GM13977 (cell line): Measurements from ENCODE around the gene ZNF292.
"Not testable (repeated sequence)": the region's sequence is repeated elsewhere in the genome, so short reads cannot be mapped to it uniquely, and the experiment has no call there.

Source experiments
- DNase-seq: peaks from one replicate; pipeline ENCODE4 v3.0.0; 2012; ENCODE audit warnings: low spot score
- in situ Hi-C: fragments of 300-500 bp; cut with MboI; formaldehyde crosslinking; loops from one replicate; pipeline ENCODE4 v1.12.0; 2022; ENCODE audit warnings: low sequenced_read_pairs, low pct_unique_long_range_greater_than_20kb, mixed read lengths, inconsistent platforms; ENCODE audit not compliant: unreplicated experiment
- TF ChIP-seq, protein P1 (sequence below): IDR thresholded peaks from 2 replicates; pipeline ENCODE4 v1.5.1; 2012; ENCODE audit warnings: mild to moderate bottlenecking, control low read depth; ENCODE audit not compliant: insufficient read depth; ENCODE audit errors: extremely low read depth, missing control alignments

The ZNF292 gene

DNA sequence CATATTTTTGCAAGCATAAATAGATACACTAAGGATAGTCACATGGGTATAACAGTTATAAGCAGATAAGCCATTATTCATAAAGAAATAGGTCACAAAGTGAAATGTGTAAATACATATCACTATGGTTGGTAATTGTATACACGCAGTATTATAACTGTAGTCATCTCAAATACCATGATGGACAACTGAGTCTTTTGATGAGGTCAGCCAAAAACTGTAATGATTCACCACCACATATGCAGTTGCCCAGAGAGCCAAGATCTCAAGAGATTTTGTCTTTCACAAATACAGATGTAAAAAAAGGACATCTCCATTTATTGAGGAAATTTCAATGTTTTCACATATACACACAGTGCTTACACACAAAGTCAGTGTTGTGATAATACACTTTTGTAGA is 28.3 kb downstream of the ZNF292 start:
- TF ChIP-seq, protein P1, sequence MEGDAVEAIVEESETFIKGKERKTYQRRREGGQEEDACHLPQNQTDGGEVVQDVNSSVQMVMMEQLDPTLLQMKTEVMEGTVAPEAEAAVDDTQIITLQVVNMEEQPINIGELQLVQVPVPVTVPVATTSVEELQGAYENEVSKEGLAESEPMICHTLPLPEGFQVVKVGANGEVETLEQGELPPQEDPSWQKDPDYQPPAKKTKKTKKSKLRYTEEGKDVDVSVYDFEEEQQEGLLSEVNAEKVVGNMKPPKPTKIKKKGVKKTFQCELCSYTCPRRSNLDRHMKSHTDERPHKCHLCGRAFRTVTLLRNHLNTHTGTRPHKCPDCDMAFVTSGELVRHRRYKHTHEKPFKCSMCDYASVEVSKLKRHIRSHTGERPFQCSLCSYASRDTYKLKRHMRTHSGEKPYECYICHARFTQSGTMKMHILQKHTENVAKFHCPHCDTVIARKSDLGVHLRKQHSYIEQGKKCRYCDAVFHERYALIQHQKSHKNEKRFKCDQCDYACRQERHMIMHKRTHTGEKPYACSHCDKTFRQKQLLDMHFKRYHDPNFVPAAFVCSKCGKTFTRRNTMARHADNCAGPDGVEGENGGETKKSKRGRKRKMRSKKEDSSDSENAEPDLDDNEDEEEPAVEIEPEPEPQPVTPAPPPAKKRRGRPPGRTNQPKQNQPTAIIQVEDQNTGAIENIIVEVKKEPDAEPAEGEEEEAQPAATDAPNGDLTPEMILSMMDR = no peak
- in situ Hi-C loops = no loop called here
- no peak for DNase-seq

DNA sequence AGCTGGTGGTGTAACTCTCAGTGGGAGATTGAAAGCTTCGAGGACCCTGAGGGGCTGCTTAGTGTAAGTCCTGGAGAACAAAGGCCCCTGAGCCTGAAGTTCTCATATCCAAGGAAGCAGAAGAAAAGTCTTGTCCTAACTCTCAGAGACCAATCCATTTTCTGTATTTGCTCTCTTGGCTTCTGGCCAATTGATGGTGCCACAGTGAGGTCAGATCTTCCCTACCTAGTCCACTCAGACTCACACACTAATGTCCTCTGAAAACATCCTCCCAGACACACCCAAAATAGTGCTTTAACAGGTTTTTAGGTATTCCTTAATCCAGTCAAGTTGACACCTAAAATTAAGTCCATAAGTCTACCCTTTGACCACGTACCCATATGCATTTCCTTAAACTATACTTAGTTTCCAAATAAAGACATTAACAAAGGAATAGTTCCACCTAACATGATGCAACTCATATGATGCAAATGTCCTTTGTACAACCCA is 29.4 kb downstream of the ZNF292 start:
- TF ChIP-seq, protein P1 = no peak
- in situ Hi-C loops = no loop called here
- no peak for DNase-seq

DNA sequence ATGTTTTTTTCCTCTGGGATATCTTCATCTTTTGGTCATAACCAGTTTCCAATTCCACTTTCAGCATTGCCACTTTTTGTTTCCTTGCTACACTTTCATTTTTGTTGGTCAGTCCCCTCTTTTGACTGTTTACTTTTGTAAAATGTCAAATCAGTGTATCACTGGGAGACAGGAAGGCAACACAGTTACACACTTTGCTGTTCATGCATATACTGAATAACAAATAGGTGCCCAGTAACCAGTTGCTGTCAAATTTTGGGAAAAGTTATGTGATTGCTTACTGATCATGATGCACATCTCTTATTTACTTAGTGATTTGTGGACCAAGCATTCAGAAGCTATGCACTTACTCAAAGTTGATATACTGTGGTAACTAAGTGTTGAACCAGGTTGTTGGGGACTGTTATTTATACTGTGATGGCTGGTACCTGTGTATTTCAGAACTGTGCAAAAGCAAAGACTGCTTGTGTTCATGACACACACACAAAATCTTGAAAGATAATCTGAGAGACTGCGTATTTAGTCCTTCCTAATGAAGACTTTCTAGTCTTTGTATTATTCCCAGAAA is 41.0 kb downstream of the ZNF292 start:
- TF ChIP-seq, protein P1 = no peak
- in situ Hi-C loops = no loop called here
- no peak for DNase-seq

DNA sequence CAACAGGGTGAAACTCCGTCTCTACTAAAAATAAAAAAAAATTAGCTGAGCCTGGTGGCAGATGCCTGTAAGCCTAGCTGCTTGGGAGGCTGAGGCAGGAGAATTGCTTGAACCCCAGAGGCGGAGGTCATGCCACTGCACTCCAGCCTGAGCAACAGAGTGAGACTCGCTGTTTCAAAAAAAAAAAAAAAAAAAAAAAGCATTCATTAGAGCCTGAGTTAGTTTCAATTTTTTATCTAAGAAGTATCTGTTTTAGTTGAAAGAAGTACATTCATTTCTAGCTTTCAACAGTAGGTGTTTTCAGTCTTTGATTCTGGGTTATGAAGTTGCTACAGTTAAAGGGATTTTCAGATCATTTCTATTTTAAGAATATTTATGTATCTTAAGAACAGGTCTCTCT is 42.2 kb downstream of the ZNF292 start:
- peak; percentile 47 for DNase-seq
- in situ Hi-C loops = no loop called here
- TF ChIP-seq, protein P1 = no peak

DNA sequence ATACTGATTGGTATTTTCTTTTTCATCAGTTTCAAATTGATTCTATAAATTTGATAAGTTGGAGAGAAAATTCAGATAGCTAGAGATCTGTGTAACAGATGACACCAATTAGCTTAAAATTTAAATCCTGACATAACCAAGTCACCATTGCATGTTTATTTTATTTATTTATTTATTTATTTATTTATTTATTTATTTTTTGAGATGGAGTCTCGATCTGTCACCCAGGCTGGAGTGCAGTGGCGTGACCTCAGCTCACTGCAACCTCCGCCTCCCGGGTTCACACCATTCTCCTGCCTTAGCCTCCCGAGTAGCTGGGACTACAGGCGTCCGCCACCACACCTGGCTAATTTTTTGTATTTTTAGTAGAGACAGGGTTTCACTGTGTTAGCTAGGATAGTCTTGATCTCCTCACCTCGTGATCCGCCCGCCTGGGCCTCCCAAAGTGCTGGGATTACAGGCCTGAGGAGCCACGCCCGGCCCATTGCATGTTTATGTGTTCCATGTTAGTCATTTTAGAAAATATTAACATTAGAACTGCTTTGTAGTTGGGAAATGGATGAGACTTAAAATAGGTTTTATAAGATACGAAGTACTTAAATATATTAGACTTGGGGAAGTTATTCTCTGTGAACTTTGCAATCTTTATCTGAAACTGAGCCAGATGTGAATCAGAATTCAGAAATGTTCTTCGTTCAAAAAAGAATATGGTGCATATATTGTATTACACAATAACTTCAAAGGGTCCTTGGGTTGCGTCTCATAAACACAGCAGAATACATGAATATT is 42.9 kb downstream of the ZNF292 start:
- in situ Hi-C loops, DNase-seq: not testable (repeated sequence)

DNA sequence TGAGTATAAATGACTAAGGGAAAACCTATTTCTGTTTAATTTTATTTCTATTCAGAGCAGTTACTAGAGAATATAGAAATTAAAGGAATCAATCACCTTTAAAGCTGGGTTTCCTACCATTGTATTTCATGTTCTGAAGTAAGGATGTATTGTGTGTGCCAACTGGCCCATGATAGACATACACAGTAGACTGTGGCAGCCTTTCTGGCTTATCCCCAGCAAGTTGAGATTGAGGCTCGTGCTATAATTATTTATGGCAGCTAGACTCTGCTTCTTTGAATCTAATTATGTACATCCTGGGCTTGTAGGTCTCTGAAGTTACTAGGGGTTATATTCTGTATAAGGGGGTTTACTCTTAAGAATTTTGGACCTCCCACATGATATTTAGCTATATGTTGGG is 44.4 kb downstream of the ZNF292 start:
- no peak for DNase-seq
- TF ChIP-seq, protein P1 = no peak

DNA sequence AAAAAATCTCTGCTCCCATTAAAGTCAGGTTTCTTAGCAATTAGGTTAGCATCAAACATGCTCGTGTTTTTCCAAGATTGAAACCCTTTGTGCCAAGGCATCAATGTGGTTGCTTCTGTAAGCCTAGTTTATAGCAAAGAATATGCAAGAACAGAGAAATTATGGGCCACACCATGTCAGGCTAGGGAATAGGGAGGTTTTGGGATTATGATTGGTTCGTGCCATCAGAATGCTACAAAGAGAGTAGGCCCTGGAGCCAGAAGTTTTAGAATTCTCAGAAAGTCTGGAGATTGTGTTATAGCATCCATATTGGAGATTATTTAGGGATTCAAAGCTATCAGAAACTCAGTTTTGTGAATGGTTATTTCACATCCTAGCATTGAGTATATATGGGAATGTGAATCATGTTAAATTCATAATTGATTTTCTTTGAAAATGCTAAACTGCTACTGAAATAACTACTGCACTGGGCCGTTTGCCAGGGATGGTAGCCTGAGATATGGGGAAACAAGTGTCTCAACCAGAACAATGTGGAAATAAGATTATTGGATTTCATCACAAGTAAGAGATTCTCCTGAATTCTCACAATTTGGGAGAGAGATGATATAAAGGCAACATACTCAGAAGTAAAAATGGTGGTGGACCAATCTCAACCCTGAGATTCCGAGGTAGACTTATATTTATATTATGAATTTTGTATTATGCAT is 45.3 kb downstream of the ZNF292 start:
- in situ Hi-C loops = no loop called here
- DNase-seq = no peak
- TF ChIP-seq, protein P1 = no peak

More for the DNA sequence above, 44.4 kb downstream of the ZNF292 start:
- in situ Hi-C loops = no loop called here
